Keratinocyte (primary cell): Measurements from ENCODE around the gene FGGY.

Source experiments
- CTCF ChIP-seq, 3 experiments: IDR thresholded peaks in 1 of 3; conservative IDR thresholded peaks in 1 of 3; optimal IDR thresholded peaks in 1 of 3; 2 replicates in 2 of 3; 3 replicates in 1 of 3; pipeline versions ENCODE3 to v1.5.1; 2011; ENCODE audit warnings: low read length in 3 of 3, mild to moderate bottlenecking in 3 of 3, moderate library complexity in 2 of 3, control low read depth in 1 of 3, inconsistent platforms in 1 of 3; ENCODE audit not compliant: insufficient read depth in 2 of 3; ENCODE audit errors: extremely low read depth in 1 of 3
- EZH2 ChIP-seq: IDR thresholded peaks from one replicate; pipeline ENCODE4 v1.6.1; 2012; ENCODE audit warnings: inconsistent platforms, mild to moderate bottlenecking, low read length, moderate library complexity

GRCh38 chr1:59486615-59487014 lies 189.7 kb downstream of the FGGY start:
- no peak for TF ChIP-seq CTCF (optimal IDR thresholded peaks at IDR 0.05 in 1 of 3, IDR thresholded peaks at IDR 0.05 in 1 of 3, conservative IDR thresholded peaks at IDR 0.05 in 1 of 3; ENCODE audit: extremely low read depth in 1 of 3, insufficient read depth in 2 of 3, low read length in 3 of 3)
- TF ChIP-seq EZH2: no peak
